Neural cell (in vitro differentiated cells): Measurements from ENCODE around the gene PRCC. TPM values are rescaled to one million over a fixed set of nuclear protein-coding genes. Genes with fewer than 3 reads are reported as not detected.

Experiments used
- H2AFZ ChIP-seq: fragments of 200-600, 300-800 bp; sonication (generic), shearing (Covaris generic); 2 replicates; pipeline ENCODE4 v1.6.0; 2014; ENCODE audit warnings: low read depth, mild to moderate bottlenecking, antibody characterized with exemption, low read length, moderate library complexity
- H3F3A ChIP-seq: fragments of 200-600 bp; shearing (Covaris generic); 2 replicates; pipeline ENCODE4 v1.6.1; 2016; ENCODE audit warnings: mild to moderate bottlenecking, moderate library complexity, mixed read lengths, antibody characterized with exemption, low read length; ENCODE audit not compliant: insufficient read depth, poor library complexity, severe bottlenecking
- H3K27ac ChIP-seq: fragments of 200-600, 300-800 bp; sonication (generic), shearing (Covaris generic); 2 replicates; pipeline ENCODE4 v1.5.1; 2014; ENCODE audit warnings: mild to moderate bottlenecking, low read length, moderate library complexity
- H3K27me3 ChIP-seq: fragments of 300-800, 200-600 bp; sonication (generic), shearing (Covaris generic); 2 replicates; pipeline ENCODE4 v1.6.0; 2014; ENCODE audit warnings: mild to moderate bottlenecking, low read depth, low read length, moderate library complexity; ENCODE audit not compliant: insufficient read depth
- H3K36me3 ChIP-seq: fragments of 300-800, 200-600 bp; sonication (generic), shearing (Covaris generic); 2 replicates; pipeline ENCODE4 v1.5.1; 2014; ENCODE audit warnings: mild to moderate bottlenecking, antibody characterized with exemption, low read length, moderate library complexity; ENCODE audit not compliant: insufficient read depth
- H3K4me2 ChIP-seq: fragments of 300-800, 200-600 bp; sonication (generic), shearing (Covaris generic); 2 replicates; pipeline ENCODE4 v1.6.0; 2014; ENCODE audit warnings: mild to moderate bottlenecking, low read length
- H3K4me3 ChIP-seq: fragments of 300-800, 200-600 bp; sonication (generic), shearing (Covaris generic); 2 replicates; pipeline ENCODE4 v1.5.1; 2014; ENCODE audit warnings: mild to moderate bottlenecking, low read length, moderate library complexity
- H3K79me2 ChIP-seq: fragments of 200-600 bp; shearing (Covaris generic); replicated peaks from 2 replicates; pipeline ENCODE4 v1.6.0; 2014; ENCODE audit warnings: mild to moderate bottlenecking, low read length, moderate library complexity; ENCODE audit not compliant: insufficient read depth
- H3K9ac ChIP-seq: fragments of 300-800, 200-600 bp; sonication (generic), shearing (Covaris generic); 2 replicates; pipeline ENCODE4 v1.6.1; 2016; ENCODE audit warnings: mild to moderate bottlenecking, low read length, mixed read lengths
- H3K9me2 ChIP-seq: fragments of 200-600 bp; shearing (Covaris generic); 2 replicates; pipeline ENCODE4 v1.6.1; 2016; ENCODE audit warnings: mild to moderate bottlenecking, low read length, mixed read lengths; ENCODE audit not compliant: insufficient read depth
- H3K9me3 ChIP-seq: fragments of 200-600, 300-800 bp; sonication (generic), shearing (Covaris generic); 2 replicates; pipeline ENCODE4 v1.6.1; 2016; ENCODE audit warnings: mild to moderate bottlenecking, mixed run types, low read length, moderate library complexity, mixed read lengths
- H4K20me1 ChIP-seq: fragments of 200-600 bp; shearing (Covaris generic); 2 replicates; pipeline ENCODE4 v1.6.1; 2016; ENCODE audit warnings: mild to moderate bottlenecking, mixed run types; ENCODE audit not compliant: insufficient read depth
- CTCF ChIP-seq: fragments of 450-650 bp; IDR thresholded peaks from 2 replicates; pipeline ENCODE4 v1.5.1; 2014; ENCODE audit warnings: antibody characterized with exemption, mild to moderate bottlenecking, moderate library complexity; ENCODE audit not compliant: poor library complexity, severe bottlenecking
- EP300 ChIP-seq: fragments of 450-650 bp; conservative IDR thresholded peaks from 2 replicates; pipeline ENCODE4 v1.6.1; 2014; ENCODE audit warnings: antibody characterized with exemption, mild to moderate bottlenecking, moderate library complexity; ENCODE audit not compliant: poor library complexity, severe bottlenecking
- EZH2 ChIP-seq: fragments of 200-600, 300-800 bp; shearing (Covaris generic), sonication (generic); IDR thresholded peaks from 2 replicates; pipeline ENCODE4 v1.6.1; 2014; ENCODE audit warnings: antibody characterized with exemption, low read length, borderline replicate concordance, mild to moderate bottlenecking; ENCODE audit not compliant: insufficient read depth, poor library complexity, severe bottlenecking
- POLR2AphosphoS5 ChIP-seq: IDR thresholded peaks from 2 replicates; pipeline ENCODE4 v1.6.1; 2012
- RAD21 ChIP-seq: fragments of 450-650 bp; conservative IDR thresholded peaks from 2 replicates; pipeline ENCODE4 v1.6.1; 2014; ENCODE audit warnings: antibody characterized with exemption, mild to moderate bottlenecking, moderate library complexity
- REST ChIP-seq: IDR thresholded peaks from 2 replicates; pipeline ENCODE4 v1.6.1; 2012; ENCODE audit warnings: borderline replicate concordance
- SMC3 ChIP-seq: fragments of 450-650 bp; conservative IDR thresholded peaks from 2 replicates; pipeline ENCODE4 v1.6.1; 2014; ENCODE audit warnings: antibody characterized with exemption, mild to moderate bottlenecking, moderate library complexity; ENCODE audit not compliant: poor library complexity
- TAF1 ChIP-seq: IDR thresholded peaks from 2 replicates; pipeline ENCODE4 v1.6.1; 2012; ENCODE audit warnings: low read depth
- polyA plus RNA-seq: library from polyadenylated mRNA; depleted of rRNA; stranded (reverse); fragments of >200 nt; gene quantifications from 2 replicates; pipeline ENCODE4 v1.2.3, GENCODE V29; 2014

The PRCC gene
- polyA plus RNA-seq, 1 donor from 2014 or later = 17.5 TPM

GRCh38 chr1:156836892-156837291 lies 69.6 kb downstream of the PRCC start:
- no peaks in the 10 kb centered on the region for H4K20me1 ChIP-seq
- H3K4me2 ChIP-seq = no peak overlapping the region
- TF ChIP-seq RAD21 = no peak
- no peak for TF ChIP-seq CTCF
- TF ChIP-seq TAF1 = no peak
- no peak for TF ChIP-seq SMC3
- no peak for TF ChIP-seq POLR2AphosphoS5
- TF ChIP-seq EP300 = no peak
- no peaks in the 10 kb centered on the region for H3K79me2 ChIP-seq
- H3K27ac ChIP-seq = no peak overlapping the region
- no peaks in the 10 kb centered on the region for H3K9me3 ChIP-seq
- no peak overlapping the region for H3K4me3 ChIP-seq
- H3K27me3 ChIP-seq = no peaks in the 10 kb centered on the region
- H3K36me3 ChIP-seq = no peaks in the 10 kb centered on the region
- no peaks in the 10 kb centered on the region for H3K9me2 ChIP-seq
- H3F3A ChIP-seq = no peaks in the 10 kb centered on the region
- no peak overlapping the region for H2AFZ ChIP-seq
- H3K9ac ChIP-seq = no peak overlapping the region

GRCh38 chr1:156838972-156839371 lies 71.6 kb downstream of the PRCC start:
- no peak overlapping the region for H3K4me3 ChIP-seq
- H3K27ac ChIP-seq = peak overlapping the region; percentile 51
- H2AFZ ChIP-seq = no peak overlapping the region
- no peaks in the 10 kb centered on the region for H3K36me3 ChIP-seq
- no peak overlapping the region for H3K4me2 ChIP-seq
- H3K27me3 ChIP-seq = peaks cover 10% of the 10 kb centered on the region
- peak overlapping the region; percentile 31 for H3K9ac ChIP-seq
- H3K9me2 ChIP-seq = no peaks in the 10 kb centered on the region
- TF ChIP-seq EZH2 (no peak), CTCF (peak; percentile 82), REST (no peak), SMC3 (peak; percentile 72), RAD21 (peak; percentile 77), TAF1 (no peak)
- no peaks in the 10 kb centered on the region for H4K20me1 ChIP-seq
- H3K79me2 ChIP-seq = no peaks in the 10 kb centered on the region
- no peaks in the 10 kb centered on the region for H3F3A ChIP-seq
- no peaks in the 10 kb centered on the region for H3K9me3 ChIP-seq
